Breast epithelium (tissue), 3 donors: ENCODE measurements around the gene MIER3.

Source experiments
- POLR2A ChIP-seq: fragments of 450-650 bp; IDR thresholded peaks from one replicate; pipeline ENCODE4 v1.6.1; 2016; ENCODE audit warnings: antibody characterized with exemption, mild to moderate bottlenecking, moderate library complexity
- TF ChIP-seq, protein P1 (sequence below), 3 donors: fragments of 450-650 bp; IDR thresholded peaks; one replicate each; pipeline ENCODE4 v1.5.1; 2016 to 2017; ENCODE audit warnings: antibody characterized with exemption in 3 of 3, mild to moderate bottlenecking in 3 of 3, moderate library complexity in 3 of 3

DNA sequence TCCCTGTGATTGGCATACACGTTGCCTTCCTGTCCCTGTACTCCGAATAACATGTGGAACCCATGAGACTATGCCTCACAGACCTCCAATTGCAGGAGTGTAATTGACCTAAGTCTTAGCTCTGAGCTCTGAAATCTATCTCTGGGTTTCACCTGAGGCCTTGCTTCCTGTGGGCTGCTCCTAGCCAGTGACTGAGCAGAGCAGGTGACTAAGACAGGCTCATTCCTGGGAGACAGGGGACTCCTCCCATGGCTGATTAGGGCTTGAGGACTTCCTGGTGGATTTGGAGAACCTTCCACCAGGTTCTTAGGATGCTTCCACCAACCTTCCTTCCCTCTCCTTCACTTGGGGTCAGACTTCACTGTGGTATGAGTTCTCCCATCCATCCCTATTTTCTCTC, 22.3 kb upstream of the MIER3 start:
- no peak for TF ChIP-seq POLR2A
- TF ChIP-seq, protein P1, sequence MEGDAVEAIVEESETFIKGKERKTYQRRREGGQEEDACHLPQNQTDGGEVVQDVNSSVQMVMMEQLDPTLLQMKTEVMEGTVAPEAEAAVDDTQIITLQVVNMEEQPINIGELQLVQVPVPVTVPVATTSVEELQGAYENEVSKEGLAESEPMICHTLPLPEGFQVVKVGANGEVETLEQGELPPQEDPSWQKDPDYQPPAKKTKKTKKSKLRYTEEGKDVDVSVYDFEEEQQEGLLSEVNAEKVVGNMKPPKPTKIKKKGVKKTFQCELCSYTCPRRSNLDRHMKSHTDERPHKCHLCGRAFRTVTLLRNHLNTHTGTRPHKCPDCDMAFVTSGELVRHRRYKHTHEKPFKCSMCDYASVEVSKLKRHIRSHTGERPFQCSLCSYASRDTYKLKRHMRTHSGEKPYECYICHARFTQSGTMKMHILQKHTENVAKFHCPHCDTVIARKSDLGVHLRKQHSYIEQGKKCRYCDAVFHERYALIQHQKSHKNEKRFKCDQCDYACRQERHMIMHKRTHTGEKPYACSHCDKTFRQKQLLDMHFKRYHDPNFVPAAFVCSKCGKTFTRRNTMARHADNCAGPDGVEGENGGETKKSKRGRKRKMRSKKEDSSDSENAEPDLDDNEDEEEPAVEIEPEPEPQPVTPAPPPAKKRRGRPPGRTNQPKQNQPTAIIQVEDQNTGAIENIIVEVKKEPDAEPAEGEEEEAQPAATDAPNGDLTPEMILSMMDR (IDR thresholded peaks at IDR 0.05) = no peak
